ENCODE measurements around the gene REV3L. TPM values are rescaled to one million over a fixed set of nuclear protein-coding genes. Genes with fewer than 3 reads are reported as not detected.
A peak's percentile ranks its signal among the peaks of the same experiment; 100 is the strongest.

REV3L gene
- total RNA-seq, 1 donor from 2014 or later = 38.0 TPM

- no peak overlapping the region for H3K4me3 Mint-ChIP-seq (ENCODE audit: unreplicated experiment)
- no peak for DNase-seq (ENCODE audit: low spot score)
- H3K27ac Mint-ChIP-seq (ENCODE audit: unreplicated experiment) = peak overlapping the region; percentile 69
- no peaks in the 10 kb centered on the region for H3K27me3 Mint-ChIP-seq (ENCODE audit: low read depth)
- no peaks in the 10 kb centered on the region for H3K9me3 Mint-ChIP-seq (ENCODE audit: low read depth)
- H3K4me1 Mint-ChIP-seq (ENCODE audit: low read depth) = peaks cover 28% of the 10 kb centered on the region
- TF ChIP-seq, protein P1, sequence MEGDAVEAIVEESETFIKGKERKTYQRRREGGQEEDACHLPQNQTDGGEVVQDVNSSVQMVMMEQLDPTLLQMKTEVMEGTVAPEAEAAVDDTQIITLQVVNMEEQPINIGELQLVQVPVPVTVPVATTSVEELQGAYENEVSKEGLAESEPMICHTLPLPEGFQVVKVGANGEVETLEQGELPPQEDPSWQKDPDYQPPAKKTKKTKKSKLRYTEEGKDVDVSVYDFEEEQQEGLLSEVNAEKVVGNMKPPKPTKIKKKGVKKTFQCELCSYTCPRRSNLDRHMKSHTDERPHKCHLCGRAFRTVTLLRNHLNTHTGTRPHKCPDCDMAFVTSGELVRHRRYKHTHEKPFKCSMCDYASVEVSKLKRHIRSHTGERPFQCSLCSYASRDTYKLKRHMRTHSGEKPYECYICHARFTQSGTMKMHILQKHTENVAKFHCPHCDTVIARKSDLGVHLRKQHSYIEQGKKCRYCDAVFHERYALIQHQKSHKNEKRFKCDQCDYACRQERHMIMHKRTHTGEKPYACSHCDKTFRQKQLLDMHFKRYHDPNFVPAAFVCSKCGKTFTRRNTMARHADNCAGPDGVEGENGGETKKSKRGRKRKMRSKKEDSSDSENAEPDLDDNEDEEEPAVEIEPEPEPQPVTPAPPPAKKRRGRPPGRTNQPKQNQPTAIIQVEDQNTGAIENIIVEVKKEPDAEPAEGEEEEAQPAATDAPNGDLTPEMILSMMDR (IDR thresholded peaks at IDR 0.05) = peak; percentile 80
- peaks cover 6% of the 10 kb centered on the region for H3K36me3 Mint-ChIP-seq (ENCODE audit: low read depth)
These were observed 121.4 kb downstream of the REV3L start for GRCh38 chr6:111361648-111362047.

- H3K4me1 Mint-ChIP-seq (ENCODE audit: low read depth) = peaks cover 41% of the 10 kb centered on the region
- no peak overlapping the region for H3K4me3 Mint-ChIP-seq (ENCODE audit: unreplicated experiment)
- TF ChIP-seq, protein P1 (IDR thresholded peaks at IDR 0.05) = no peak
- H3K9me3 Mint-ChIP-seq (ENCODE audit: low read depth) = no peaks in the 10 kb centered on the region
- H3K27me3 Mint-ChIP-seq (ENCODE audit: low read depth) = no peaks in the 10 kb centered on the region
- DNase-seq (ENCODE audit: low spot score) = no peak
- peak overlapping the region; percentile 46 for H3K27ac Mint-ChIP-seq (ENCODE audit: unreplicated experiment)
- peaks cover 13% of the 10 kb centered on the region for H3K36me3 Mint-ChIP-seq (ENCODE audit: low read depth)
These were observed 124.6 kb downstream of the REV3L start for GRCh38 chr6:111358454-111358853.

- H3K4me3 Mint-ChIP-seq (ENCODE audit: unreplicated experiment) = no peak overlapping the region
- H3K36me3 Mint-ChIP-seq (ENCODE audit: low read depth) = peaks cover 11% of the 10 kb centered on the region
- peak overlapping the region; percentile 74 for H3K27ac Mint-ChIP-seq (ENCODE audit: unreplicated experiment)
- no peaks in the 10 kb centered on the region for H3K9me3 Mint-ChIP-seq (ENCODE audit: low read depth)
- TF ChIP-seq, protein P1 (IDR thresholded peaks at IDR 0.05) = no peak
- no peaks in the 10 kb centered on the region for H3K27me3 Mint-ChIP-seq (ENCODE audit: low read depth)
- no peak for DNase-seq (ENCODE audit: low spot score)
- peaks cover 41% of the 10 kb centered on the region for H3K4me1 Mint-ChIP-seq (ENCODE audit: low read depth)
These were observed 125.3 kb downstream of the REV3L start for GRCh38 chr6:111357705-111358104.

GRCh38 chr6:111356551-111356950 is 126.5 kb downstream of the REV3L start:
- no peaks in the 10 kb centered on the region for H3K9me3 Mint-ChIP-seq (ENCODE audit: low read depth)
- H3K4me3 Mint-ChIP-seq (ENCODE audit: unreplicated experiment) = no peak overlapping the region
- H3K27ac Mint-ChIP-seq (ENCODE audit: unreplicated experiment) = peak overlapping the region; percentile 4

GRCh38 chr6:111354758-111355555 is 128.1 kb downstream of the REV3L start:
- no peak for DNase-seq (ENCODE audit: low spot score)
- Mint-ChIP-seq H3K4me3 (ENCODE audit: unreplicated experiment) (no peak overlapping the region), H3K27ac (ENCODE audit: unreplicated experiment) (peak overlapping the region; percentile 52), H3K4me1 (ENCODE audit: low read depth) (peaks cover 36% of the 10 kb centered on the region), H3K27me3 (ENCODE audit: low read depth) (no peaks in the 10 kb centered on the region), H3K36me3 (ENCODE audit: low read depth) (peaks cover 18% of the 10 kb centered on the region), H3K9me3 (ENCODE audit: low read depth) (no peaks in the 10 kb centered on the region)
- TF ChIP-seq, protein P1 (IDR thresholded peaks at IDR 0.05) = no peak

More at GRCh38 chr6:111356551-111356950, 126.5 kb downstream of the REV3L start:
- H3K36me3 Mint-ChIP-seq (ENCODE audit: low read depth) = peaks cover 14% of the 10 kb centered on the region
- H3K27me3 Mint-ChIP-seq (ENCODE audit: low read depth) = no peaks in the 10 kb centered on the region
- DNase-seq (ENCODE audit: low spot score) = no peak
- TF ChIP-seq, protein P1 (IDR thresholded peaks at IDR 0.05) = no peak
- H3K4me1 Mint-ChIP-seq (ENCODE audit: low read depth) = peaks cover 38% of the 10 kb centered on the region

Data from chondrocyte (in vitro differentiated cells).